ENCODE data around the gene ACYP2. TPM values are rescaled to one million over a fixed set of nuclear protein-coding genes. Genes with fewer than 3 reads are reported as not detected.
"Not testable (repeated sequence)": the region's sequence is repeated elsewhere in the genome, so short reads cannot be mapped to it uniquely, and the experiment has no call there.

ACYP2 gene
- total RNA-seq, 1 donor from 2014 or later, result 28.7 TPM

DNA sequence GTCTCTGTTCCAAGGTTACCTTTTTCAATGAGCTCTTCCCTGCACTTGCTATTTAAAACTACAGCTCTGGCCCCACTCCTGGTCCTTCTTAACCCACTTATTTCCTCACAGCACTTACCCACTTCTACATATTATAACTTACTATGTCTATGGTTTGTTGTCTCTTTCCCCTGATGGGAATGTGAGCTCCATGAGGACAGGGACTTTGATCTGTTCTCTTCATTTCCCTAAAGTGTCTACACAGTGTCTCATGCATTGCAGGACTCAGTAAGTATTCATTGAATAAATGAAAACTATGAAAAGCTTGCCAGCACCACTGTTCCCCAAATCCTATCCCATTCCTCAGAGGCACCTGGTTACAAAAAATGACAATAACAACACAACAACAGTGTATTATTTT is 18.3 kb upstream of the ACYP2 start:
- no peak for DNase-seq (ENCODE audit: low spot score)

GRCh38 chr2:54099370-54099769 is 16.0 kb upstream of the ACYP2 start:
- DNase-seq (ENCODE audit: low spot score), result no peak

DNA sequence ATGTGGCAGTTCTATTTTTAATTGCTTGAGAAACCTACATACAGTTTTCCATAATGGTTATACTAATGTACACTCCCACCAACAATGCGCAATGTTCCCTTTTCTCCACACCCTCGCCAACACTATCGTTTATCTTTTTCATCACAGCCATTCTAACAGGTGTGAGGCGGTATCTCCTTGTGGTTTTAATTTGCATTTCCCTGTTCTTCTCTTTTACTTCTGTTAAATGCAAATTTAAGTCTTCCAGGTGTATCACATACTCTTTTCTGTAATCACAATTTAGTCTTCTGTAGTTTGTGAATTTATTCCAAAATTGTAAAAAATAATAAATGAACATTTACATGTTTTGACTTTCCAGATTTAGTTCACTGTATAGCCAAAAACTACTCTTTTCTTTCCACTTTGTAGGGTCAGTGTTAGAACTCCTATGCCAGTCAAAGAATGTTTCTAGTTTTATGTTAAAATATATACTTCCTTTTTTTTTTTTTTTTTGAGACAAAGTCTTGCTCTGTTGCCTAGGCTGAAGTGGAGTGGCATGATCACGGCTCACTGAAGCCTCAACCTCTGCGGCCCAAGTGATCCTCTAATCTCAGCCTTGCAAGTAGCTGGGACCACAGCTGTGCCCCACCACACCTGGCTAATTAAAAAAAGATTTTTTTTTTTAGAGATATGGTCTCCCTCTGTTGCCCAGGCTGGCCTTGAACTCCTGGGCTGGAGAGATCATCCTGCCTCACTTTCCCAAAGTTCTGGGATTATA is 15.4 kb upstream of the ACYP2 start:
- no peak for DNase-seq (ENCODE audit: low spot score)

DNA sequence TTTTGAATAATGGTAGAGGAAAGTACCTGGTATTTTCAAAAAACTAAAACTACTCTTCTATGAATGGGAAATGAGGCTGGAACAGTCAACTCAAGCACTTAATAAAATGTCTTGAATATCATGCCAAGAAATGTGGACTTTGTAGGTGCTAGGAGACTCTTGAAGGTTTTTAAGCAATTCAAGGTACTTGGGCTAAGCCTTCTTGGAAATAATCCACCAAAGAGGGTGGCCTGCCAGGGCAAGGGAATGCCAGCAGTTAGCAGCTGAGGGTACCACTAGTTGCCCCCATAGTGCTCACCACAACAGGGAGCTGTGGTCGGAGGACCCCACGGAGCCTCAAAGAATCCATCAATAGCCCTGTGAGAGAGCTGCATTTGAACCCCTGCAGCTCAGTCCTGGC is 14.6 kb upstream of the ACYP2 start:
- no peak for DNase-seq (ENCODE audit: low spot score)

DNA sequence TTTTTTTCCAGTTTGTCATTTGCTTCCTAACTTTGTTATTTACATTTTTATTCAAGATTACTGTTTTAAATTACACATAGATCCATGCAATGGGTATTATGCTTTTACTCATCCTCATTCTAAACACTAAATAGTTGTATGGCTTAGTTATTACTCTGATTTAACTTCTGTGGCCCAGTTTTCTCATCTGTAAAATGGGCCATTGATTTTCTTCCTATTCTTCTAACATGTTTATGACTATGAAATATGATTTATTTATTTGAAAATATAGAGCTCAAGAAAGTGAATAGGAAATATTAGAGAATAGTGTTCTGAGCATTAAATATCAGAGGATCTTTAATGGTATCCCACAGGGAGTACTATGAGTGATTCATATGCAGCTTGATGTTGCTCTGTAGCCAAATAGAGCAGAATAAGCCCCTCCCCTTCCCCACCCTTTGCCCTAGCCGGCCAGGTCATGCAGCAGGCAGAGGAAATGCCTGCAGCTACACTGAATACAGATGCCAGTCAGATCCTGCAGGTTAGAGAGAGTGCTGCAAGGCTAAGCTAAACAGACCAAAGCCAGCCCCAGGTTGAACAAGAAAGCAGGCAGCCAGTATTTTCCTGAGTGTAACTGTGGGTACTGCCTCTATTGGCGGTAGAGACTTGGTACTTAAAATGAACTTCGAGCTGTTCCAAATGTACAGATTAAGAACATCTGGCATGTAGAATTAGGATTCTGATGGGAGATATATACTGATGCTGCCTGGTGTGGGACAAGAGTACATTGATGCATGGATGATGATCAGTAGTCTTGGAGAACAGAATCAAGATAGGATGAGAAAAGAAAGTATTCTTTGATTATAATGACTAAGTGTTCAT is 11.7 kb upstream of the ACYP2 start:
- DNase-seq (ENCODE audit: low spot score), result peak; percentile 41

DNA sequence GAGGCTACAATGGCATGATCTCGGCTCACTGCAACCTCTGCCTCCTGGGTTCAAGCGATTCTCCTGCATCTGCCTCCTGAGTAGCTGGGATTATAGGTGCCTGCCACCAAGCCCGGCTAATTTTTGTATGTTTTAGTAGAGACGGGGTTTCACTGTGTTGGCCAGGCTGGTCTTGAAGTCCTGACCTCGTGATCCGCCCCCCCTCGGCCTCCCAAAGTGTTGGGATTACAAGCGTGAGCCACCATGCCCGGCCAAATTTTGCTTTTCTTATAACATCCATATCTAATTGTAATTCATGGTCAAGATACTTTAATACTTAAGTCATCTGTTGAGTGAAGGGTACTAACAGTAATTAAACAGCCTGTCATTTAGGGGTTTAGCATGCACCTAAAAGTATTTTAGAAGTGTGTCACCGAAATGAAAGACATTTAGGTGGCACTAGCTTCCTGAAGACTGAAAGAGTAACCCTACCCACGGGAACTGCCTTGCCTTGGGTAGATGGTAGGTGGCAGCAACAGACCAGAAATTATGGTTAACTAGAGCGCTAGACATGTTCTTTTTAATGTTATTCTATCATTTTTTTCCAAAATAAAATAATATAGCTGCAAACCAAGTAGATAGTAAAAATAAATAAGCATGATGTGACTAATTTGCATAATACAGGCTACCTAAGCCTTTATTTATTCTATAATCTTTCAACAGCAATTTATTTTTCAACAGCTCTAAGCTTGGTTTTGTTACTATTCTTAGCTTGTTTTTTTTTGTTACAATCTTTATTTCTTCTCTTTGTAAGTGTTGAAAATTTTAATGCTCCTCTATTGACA is 8.6 kb upstream of the ACYP2 start:
- DNase-seq (ENCODE audit: low spot score), result peak; percentile 33

GRCh38 chr2:54107455-54107764 is 8.0 kb upstream of the ACYP2 start:
- no peak for DNase-seq (ENCODE audit: low spot score)

DNA sequence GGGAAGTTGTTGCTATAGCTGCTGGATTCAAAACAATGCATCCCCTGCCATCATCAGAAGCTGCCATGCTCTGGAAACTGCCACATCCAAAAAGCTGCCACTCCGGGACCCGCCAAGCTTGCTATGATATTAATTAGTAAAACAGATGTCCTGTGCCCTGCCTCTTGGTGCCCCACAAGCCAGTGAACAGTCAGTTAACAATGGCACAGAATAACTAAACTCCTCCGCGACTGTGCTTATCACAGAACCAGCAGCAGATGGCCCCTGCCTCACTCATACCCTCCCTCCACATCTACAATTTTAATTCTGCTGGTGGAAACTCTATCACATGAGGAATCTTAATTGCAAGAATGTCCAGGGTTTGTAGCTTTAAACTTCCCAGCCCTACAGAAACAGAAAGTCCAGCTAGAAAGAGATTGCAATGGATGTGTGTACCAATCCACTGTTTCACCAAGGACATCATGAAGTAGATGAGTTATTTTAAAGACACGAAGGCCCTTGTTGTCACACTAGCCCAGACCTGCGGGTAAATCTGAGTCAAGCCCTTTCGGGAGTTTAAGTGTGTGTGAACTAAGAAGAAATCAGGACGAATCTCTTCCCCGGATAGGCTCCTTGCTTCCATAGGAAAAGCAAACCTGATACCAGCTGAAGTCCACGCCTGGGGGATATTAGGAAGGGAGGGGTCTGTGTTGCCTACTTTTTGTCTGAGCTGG is 7.4 kb upstream of the ACYP2 start:
- DNase-seq (ENCODE audit: low spot score), result no peak

DNA sequence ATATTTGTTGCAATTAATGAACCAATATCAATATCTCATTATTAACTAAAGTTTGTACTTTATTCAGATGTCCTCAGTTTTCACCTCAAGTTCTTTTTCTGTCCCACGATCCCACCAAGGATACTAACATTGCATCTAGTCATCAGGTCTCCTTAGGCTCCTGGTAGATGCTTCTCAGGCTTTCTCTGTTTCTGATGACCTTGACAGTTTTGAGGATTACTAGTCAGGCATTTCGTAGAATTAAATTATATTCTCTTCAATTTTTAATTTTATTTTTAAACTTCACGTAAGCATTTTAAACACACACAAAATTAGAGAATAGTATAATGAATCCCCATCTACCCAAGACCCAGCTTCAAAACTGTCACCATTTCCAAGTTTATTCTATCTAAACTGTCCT is 5.6 kb upstream of the ACYP2 start:
- no peak for DNase-seq (ENCODE audit: low spot score)

DNA sequence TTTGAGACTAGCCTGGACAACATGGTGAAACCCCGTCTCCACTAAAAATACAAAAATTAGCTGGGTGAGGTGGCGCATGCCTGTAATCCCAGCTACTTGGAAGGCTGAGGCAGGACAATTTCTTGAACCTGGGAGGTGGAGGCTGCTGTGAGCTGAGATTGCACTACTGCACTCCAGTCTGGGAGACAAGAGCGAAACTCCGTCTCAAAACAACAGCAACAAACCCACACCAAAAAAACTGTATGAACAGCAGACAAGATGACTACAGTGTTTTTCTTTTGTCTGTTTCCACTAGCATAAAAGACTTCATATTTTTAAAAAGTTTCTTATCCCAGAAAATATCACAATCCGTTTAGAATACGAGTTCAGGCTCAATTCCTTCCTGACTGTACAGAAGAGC is 936 bp upstream of the ACYP2 start:
- not testable (repeated sequence) for DNase-seq (ENCODE audit: low spot score)

GRCh38 chr2:54114936-54115283 is 505 bp upstream of the ACYP2 start:
- no peak for DNase-seq (ENCODE audit: low spot score)

DNA sequence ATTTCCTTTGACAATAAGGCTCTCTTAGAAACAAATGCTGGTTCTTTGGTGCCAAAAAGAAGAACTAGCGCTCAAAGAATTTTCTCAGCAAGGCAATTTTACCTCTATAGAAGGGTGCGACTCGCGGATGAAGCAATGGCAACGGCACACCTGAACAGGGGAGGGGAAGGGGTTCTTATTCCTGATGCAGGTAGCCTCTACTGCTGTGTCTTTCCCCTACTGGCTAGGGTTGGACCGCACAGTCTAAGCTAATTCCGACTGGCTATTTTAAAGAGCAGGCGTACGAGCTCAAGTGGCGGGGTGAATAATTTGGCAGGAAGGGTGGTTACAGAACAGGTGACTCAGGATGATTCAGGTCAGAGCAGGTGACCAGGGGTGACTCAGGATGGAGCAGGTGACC is 1.2 kb downstream of the ACYP2 start:
- not testable (repeated sequence) for DNase-seq (ENCODE audit: low spot score)

DNA sequence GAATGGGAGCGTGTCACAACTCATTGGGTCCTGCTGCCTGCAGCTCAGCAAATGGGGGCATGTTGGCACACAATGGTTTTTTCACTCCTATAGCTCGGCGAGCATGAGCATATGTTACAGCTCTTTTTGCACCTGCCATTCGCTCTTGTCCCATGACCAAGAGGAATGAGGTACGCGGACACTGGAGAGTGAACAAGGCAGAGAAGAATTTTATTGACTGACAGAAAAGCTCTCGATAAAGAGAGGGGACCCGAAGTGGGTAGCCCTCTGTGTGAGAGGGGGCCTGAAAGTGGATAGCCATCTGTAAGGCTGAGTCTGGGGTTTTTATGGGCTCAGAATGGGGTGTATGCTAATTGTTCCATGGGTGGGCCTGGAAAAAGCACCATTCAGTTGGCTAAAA is 5.5 kb downstream of the ACYP2 start:
- no peak for DNase-seq (ENCODE audit: low spot score)

- no peak for DNase-seq (ENCODE audit: low spot score)
Measured at GRCh38 chr2:54122171-54122935, 6.9 kb downstream of the ACYP2 start.

DNA sequence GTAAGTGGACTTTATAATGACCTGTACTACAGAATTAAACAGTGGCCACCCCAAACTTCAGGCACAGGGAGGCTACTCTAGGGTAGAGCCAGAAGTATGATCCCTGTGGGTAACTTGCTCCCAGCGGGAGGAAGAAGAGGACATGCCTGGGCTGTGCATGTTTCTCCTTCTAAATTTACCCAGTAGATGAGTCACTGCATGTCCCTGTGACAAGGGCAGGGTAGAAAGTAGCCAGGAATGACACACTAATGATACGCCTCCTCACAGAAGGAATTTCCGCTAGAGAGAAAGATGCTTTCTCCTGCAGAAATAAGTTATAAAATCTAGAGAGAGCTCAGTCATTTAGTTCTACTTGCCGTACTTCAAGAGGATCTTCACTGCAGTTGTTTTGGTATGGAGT is 7.5 kb downstream of the ACYP2 start:
- no peak for DNase-seq (ENCODE audit: low spot score)

- not testable (repeated sequence) for DNase-seq (ENCODE audit: low spot score)
Measured at GRCh38 chr2:54127174-54127573, 11.8 kb downstream of the ACYP2 start.

DNA sequence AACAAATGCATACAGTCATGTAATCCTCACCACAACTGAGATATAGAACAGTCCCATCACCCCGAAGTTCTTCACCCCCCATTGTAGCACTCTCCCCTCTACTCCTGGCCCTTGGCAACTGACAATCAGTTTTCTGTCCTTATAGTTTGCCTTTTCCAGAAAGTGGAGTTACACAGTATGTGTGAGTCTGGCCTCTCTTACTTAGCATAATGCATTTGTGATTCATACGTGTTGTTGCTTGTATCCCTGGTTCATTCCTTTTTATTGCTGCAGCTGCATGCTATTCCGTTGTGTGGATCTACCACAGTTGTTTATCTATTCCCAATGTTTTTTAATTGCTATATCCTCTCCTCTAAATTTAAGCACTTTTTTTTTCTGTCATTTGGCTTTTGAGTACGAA is 17.6 kb downstream of the ACYP2 start:
- DNase-seq (ENCODE audit: low spot score), result no peak

DNA sequence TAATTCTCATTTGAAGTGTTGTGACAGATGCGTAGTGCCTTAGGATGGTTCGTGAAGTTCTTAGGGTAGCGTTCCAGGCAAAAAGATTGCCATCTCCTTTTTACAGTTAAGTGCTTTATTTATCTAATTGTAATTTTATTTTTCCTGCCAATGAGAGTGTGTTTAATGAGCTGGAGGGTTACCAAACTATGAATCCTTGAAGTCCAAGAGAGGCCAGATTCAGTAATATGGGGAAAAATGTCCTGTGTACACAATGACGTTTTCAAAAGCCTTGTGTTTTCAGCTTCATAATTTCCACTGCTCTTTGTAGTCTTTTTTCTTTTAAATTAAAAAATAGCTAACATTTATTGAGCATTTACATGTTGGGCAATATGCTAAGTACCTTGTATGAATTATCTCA is 23.8 kb downstream of the ACYP2 start:
- no peak for DNase-seq (ENCODE audit: low spot score)

DNA sequence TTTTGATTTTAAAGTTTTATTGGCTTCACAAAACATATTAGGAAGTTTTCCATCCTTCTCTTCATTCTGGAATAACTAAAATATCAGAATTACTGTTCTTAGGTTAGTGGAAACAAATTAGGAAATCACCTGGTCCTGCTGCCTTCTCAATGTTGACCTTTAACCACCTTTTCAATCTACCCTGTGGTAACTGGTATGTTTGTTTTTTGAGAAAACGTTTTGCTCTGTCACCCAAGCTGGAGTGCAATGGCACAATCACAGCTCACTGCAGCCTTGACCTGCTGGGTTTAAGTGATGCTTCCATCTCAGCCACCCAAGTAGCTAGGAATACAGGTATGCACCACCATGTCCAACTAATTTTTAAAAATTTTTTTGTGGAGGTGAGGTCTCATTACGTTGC is 28.4 kb downstream of the ACYP2 start:
- DNase-seq (ENCODE audit: low spot score), result no peak

- DNase-seq (ENCODE audit: low spot score), result no peak
Measured at GRCh38 chr2:54148391-54148790, 33.0 kb downstream of the ACYP2 start.

All from mucosa of gallbladder (tissue), 1 donor.